Small intestine (tissue), 7 donors: Measurements from ENCODE around the gene SCN3B. TPM values are rescaled to one million over a fixed set of nuclear protein-coding genes. Genes with fewer than 3 reads are reported as not detected.

Experiments used
- DNase-seq, 2 donors: peaks; one replicate each; pipeline versions ENCODE4 v3.0.0 to v3.0.0-alpha.2; 2013
- FAIRE-seq: peaks from 2 replicates; lab custom pipeline; 2012; peaks lifted over from hg19 to GRCh38; lab: Jason Lieb, UNC
- H3K27ac ChIP-seq, 3 donors: one replicate each; pipeline ENCODE4 v1.5.1; 2013; ENCODE audit warnings: low read length in 2 of 3, mild to moderate bottlenecking in 2 of 3, control low read depth in 1 of 3, inconsistent platforms in 1 of 3, low read depth in 1 of 3, moderate library complexity in 1 of 3
- H3K27me3 ChIP-seq, 3 donors: one replicate each; pipeline ENCODE4 v1.6.1; 2013; ENCODE audit warnings: low read length in 3 of 3, inconsistent platforms in 1 of 3; ENCODE audit not compliant: control insufficient read depth in 3 of 3, insufficient read depth in 3 of 3
- H3K36me3 ChIP-seq, 3 donors: one replicate each; pipeline ENCODE4 v1.6.1; 2013; ENCODE audit warnings: low read length in 3 of 3, inconsistent platforms in 1 of 3, low read depth in 1 of 3, mild to moderate bottlenecking in 1 of 3, moderate library complexity in 1 of 3; ENCODE audit not compliant: control insufficient read depth in 3 of 3, insufficient read depth in 2 of 3
- H3K4me1 ChIP-seq, 3 donors: one replicate each; pipeline ENCODE4 v1.6.1; 2013; ENCODE audit warnings: low read length in 2 of 3, inconsistent platforms in 1 of 3, low read depth in 1 of 3, mild to moderate bottlenecking in 1 of 3, moderate library complexity in 1 of 3; ENCODE audit not compliant: control insufficient read depth in 3 of 3, insufficient read depth in 2 of 3
- H3K4me3 ChIP-seq, 3 donors: one replicate each; pipeline ENCODE4 v1.5.1; 2013; ENCODE audit warnings: low read length in 3 of 3, control low read depth in 1 of 3, inconsistent platforms in 1 of 3, low read depth in 1 of 3, mild to moderate bottlenecking in 1 of 3, moderate library complexity in 1 of 3
- H3K9me3 ChIP-seq, 2 donors: one replicate each; pipeline ENCODE4 v1.6.1; 2013; ENCODE audit warnings: low read depth in 1 of 2, low read length in 1 of 2; ENCODE audit not compliant: control insufficient read depth in 2 of 2, insufficient read depth in 1 of 2
- WGBS, 3 donors: extraction: QIAGEN DNeasy Blood & Tissue Kit; methylation state at CpG; one replicate each; pipeline ENCODE4 v1.1.7; 2013; 5-methylcytosine and 5-hydroxymethylcytosine counted together
- polyA plus RNA-seq, 4 donors: library from polyadenylated mRNA; stranded (reverse) in 3 of 4; unstranded in 1 of 4; fragments of 200-250 nt in 3 of 4; fragments of 120-200 nt in 1 of 4; gene quantifications; one replicate each; pipeline versions ENCODE4 v1.2.1 to v1.2.3, GENCODE V29; 2013
- donor health status: healthy with polysubstance abuse.
- donor health status: control.
- donor health status: control.
- donor health status: Bipolar disorder and iron deficiency.
- donor health status: healthy.

Gene SCN3B
- polyA plus RNA-seq, 4 donors: under 0.01 to 2.6 (median 0.93) TPM

GRCh38 chr11:123653483-123653826, 969 bp downstream of the SCN3B start:
- 18 to 26% (median 19%) methylated on average over 10 of the region's 10 CpGs for WGBS, 3 donors
- H3K4me1 ChIP-seq: peaks cover 0 to 15% (median 5%) of the 10 kb centered on the region in 3 donors
- peaks cover 6 to 17% (median 10%) of the 10 kb centered on the region in 3 donors for H3K27me3 ChIP-seq
- no peaks in the 10 kb centered on the region for H3K9me3 ChIP-seq
- no peaks in the 10 kb centered on the region for H3K36me3 ChIP-seq
- no peak for DNase-seq
- FAIRE-seq: no peak
- peak overlapping the region in 2 of 3 donors; percentile 50 to 59 for H3K4me3 ChIP-seq
- H3K27ac ChIP-seq: no peak overlapping the region

GRCh38 chr11:123652599-123652998, 1.8 kb downstream of the SCN3B start:
- WGBS, 3 donors: 36 to 51% (median 50%) methylated on average over 2 of the region's 2 CpGs
- peaks cover 0 to 15% (median 5%) of the 10 kb centered on the region in 3 donors for H3K4me1 ChIP-seq
- H3K27ac ChIP-seq: no peak overlapping the region
- H3K9me3 ChIP-seq: no peaks in the 10 kb centered on the region
- H3K4me3 ChIP-seq: no peak overlapping the region
- H3K36me3 ChIP-seq: no peaks in the 10 kb centered on the region
- no peak for DNase-seq
- no peak for FAIRE-seq
- peaks cover 6 to 17% (median 10%) of the 10 kb centered on the region in 3 donors for H3K27me3 ChIP-seq

- DNase-seq: no peak
- Histone ChIP-seq H3K9me3 (no peaks in the 10 kb centered on the region), H3K36me3 (no peaks in the 10 kb centered on the region), H3K4me1 (peaks cover 0 to 15% (median 5%) of the 10 kb centered on the region in 3 donors), H3K27ac (no peak overlapping the region), H3K27me3 (peaks cover 6 to 17% (median 10%) of the 10 kb centered on the region in 3 donors), H3K4me3 (no peak overlapping the region)
- FAIRE-seq: no peak
- 94 to 95% (median 95%) methylated on average over 2 of the region's 2 CpGs for WGBS, 3 donors
Observed at GRCh38 chr11:123650901-123651300, 3.5 kb downstream of the SCN3B start.

- no peaks in the 10 kb centered on the region for H3K4me1 ChIP-seq
- peaks cover 0 to 5% (median 0%) of the 10 kb centered on the region in 3 donors for H3K27me3 ChIP-seq
- 73 to 81% (median 75%) methylated on average over 12 of the region's 12 CpGs for WGBS, 3 donors
- DNase-seq: no peak
- FAIRE-seq: no peak
- H3K36me3 ChIP-seq: peaks cover 0 to 2% (median 0%) of the 10 kb centered on the region in 3 donors
- no peak overlapping the region for H3K27ac ChIP-seq
- no peak overlapping the region for H3K4me3 ChIP-seq
- no peaks in the 10 kb centered on the region for H3K9me3 ChIP-seq
Observed at GRCh38 chr11:123645286-123645975, 9.0 kb downstream of the SCN3B start.

- Histone ChIP-seq H3K27me3 (peaks cover 0 to 3% (median 0%) of the 10 kb centered on the region in 3 donors), H3K27ac (no peak overlapping the region), H3K9me3 (no peaks in the 10 kb centered on the region), H3K4me3 (no peak overlapping the region), H3K36me3 (peaks cover 0 to 2% (median 0%) of the 10 kb centered on the region in 3 donors), H3K4me1 (no peaks in the 10 kb centered on the region)
- 86 to 89% (median 87%) methylated on average over 15 of the region's 15 CpGs for WGBS, 3 donors
- FAIRE-seq: no peak
- no peak for DNase-seq
Observed at GRCh38 chr11:123642435-123642834, 12.0 kb downstream of the SCN3B start.

GRCh38 chr11:123641495-123641840, 13.0 kb downstream of the SCN3B start:
- Histone ChIP-seq H3K27ac (no peak overlapping the region), H3K4me1 (no peaks in the 10 kb centered on the region), H3K4me3 (no peak overlapping the region), H3K36me3 (peaks cover 0 to 2% (median 0%) of the 10 kb centered on the region in 3 donors), H3K9me3 (no peaks in the 10 kb centered on the region), H3K27me3 (peaks cover 0 to 7% (median 0%) of the 10 kb centered on the region in 3 donors)
- DNase-seq (no peak), FAIRE-seq (no peak)
- 72 to 79% (median 74%) methylated on average over 4 of the region's 4 CpGs for WGBS, 3 donors

GRCh38 chr11:123640677-123641494, 13.5 kb downstream of the SCN3B start:
- WGBS, 3 donors: 21 to 31% (median 26%) methylated on average over 22 of the region's 22 CpGs
- peaks cover 0 to 2% (median 0%) of the 10 kb centered on the region in 3 donors for H3K36me3 ChIP-seq
- H3K4me3 ChIP-seq: no peak overlapping the region
- DNase-seq (peak; percentile 52 to 68), FAIRE-seq (no peak)
- peaks cover 0 to 7% (median 0%) of the 10 kb centered on the region in 3 donors for H3K27me3 ChIP-seq
- H3K4me1 ChIP-seq: no peaks in the 10 kb centered on the region
- H3K9me3 ChIP-seq: no peaks in the 10 kb centered on the region
- no peak overlapping the region for H3K27ac ChIP-seq

- H3K36me3 ChIP-seq: peaks cover 0 to 2% (median 0%) of the 10 kb centered on the region in 3 donors
- peaks cover 0 to 4% (median 0%) of the 10 kb centered on the region in 3 donors for H3K27me3 ChIP-seq
- no peak overlapping the region for H3K4me3 ChIP-seq
- H3K27ac ChIP-seq: no peak overlapping the region
- no peak for FAIRE-seq
- no peaks in the 10 kb centered on the region for H3K4me1 ChIP-seq
- no peak for DNase-seq
- 72 to 86% (median 77%) methylated on average over 5 of the region's 5 CpGs for WGBS, 3 donors
- H3K9me3 ChIP-seq: no peaks in the 10 kb centered on the region
Observed at GRCh38 chr11:123640029-123640428, 14.4 kb downstream of the SCN3B start.
